SK-N-SH (cell line): ENCODE data around the gene CYB5D1. TPM values are rescaled to one million over a fixed set of nuclear protein-coding genes. Genes with fewer than 3 reads are reported as not detected.
A peak's percentile ranks its signal among the peaks of the same experiment; 100 is the strongest.

Source experiments
- CTCF ChIA-PET: fragments of 300-600, 350-600 bp; formaldehyde crosslinking; extraction: SDS; loops from one replicate; lab custom pipeline; 2021; lab: Yijun Ruan, JAX
- POLR2A ChIA-PET: fragments of 350-600 bp; sonication (Branson Sonifier 250); formaldehyde crosslinking; extraction: SDS; loops from one replicate; lab custom pipeline; 2020; ENCODE audit warnings: antibody characterized with exemption, inconsistent platforms; lab: Yijun Ruan, JAX
- DNase-seq: peaks from one replicate; pipeline ENCODE4 v3.0.0; 2012
- H2AFZ ChIP-seq: fragments of 200-600 bp; sonication (generic); 2 replicates; pipeline ENCODE4 v1.8.1; 2016; ENCODE audit warnings: antibody characterized with exemption, mild to moderate bottlenecking, low read depth
- H3F3A ChIP-seq: fragments of 200-600 bp; sonication (generic); replicated peaks from 2 replicates; pipeline ENCODE3; 2016; ENCODE audit warnings: antibody characterized with exemption, mild to moderate bottlenecking; ENCODE audit not compliant: insufficient read depth
- H3K27ac ChIP-seq, 2 experiments: fragments of 200-500 bp in 1 of 2; fragments of 200-600 bp in 1 of 2; sonication (Bioruptor generic) in 1 of 2; sonication (generic), shearing (Covaris generic) in 1 of 2; 2 replicates each; pipeline versions ENCODE4 v1.5.1 to v1.6.1; 2014 to 2016; ENCODE audit warnings: low read depth in 2 of 2, inconsistent platforms in 1 of 2, low read length in 1 of 2, mild to moderate bottlenecking in 1 of 2, mixed read lengths in 1 of 2
- H3K27me3 ChIP-seq: fragments of 200-600 bp; sonication (generic), shearing (Covaris generic); 2 replicates; pipeline ENCODE4 v1.6.1; 2016; ENCODE audit warnings: mixed run types; ENCODE audit not compliant: insufficient read depth
- H3K36me3 ChIP-seq, 2 experiments: fragments of 200-500 bp in 1 of 2; fragments of 200-600 bp in 1 of 2; sonication (Bioruptor generic) in 1 of 2; sonication (generic) in 1 of 2; replicated peaks in 1 of 2; 2 replicates each; pipeline versions ENCODE3 to v1.5.1; 2014 to 2016; ENCODE audit warnings: low read length in 1 of 2, mild to moderate bottlenecking in 1 of 2; ENCODE audit not compliant: insufficient read depth in 2 of 2, control insufficient read depth in 1 of 2
- H3K4me1 ChIP-seq, 2 experiments: fragments of 200-500 bp in 1 of 2; fragments of 200-600 bp in 1 of 2; sonication (Bioruptor generic) in 1 of 2; sonication (generic), shearing (Covaris generic) in 1 of 2; 2 replicates each; pipeline versions ENCODE4 v1.5.1 to v1.6.1; 2014 to 2016; ENCODE audit warnings: low read depth in 1 of 2, low read length in 1 of 2, mixed run types in 1 of 2; ENCODE audit not compliant: insufficient read depth in 2 of 2, control insufficient read depth in 1 of 2
- H3K4me2 ChIP-seq: fragments of 200-600 bp; sonication (generic), shearing (Covaris generic); 2 replicates; pipeline ENCODE4 v1.6.1; 2017; ENCODE audit warnings: mixed run types
- H3K4me3 ChIP-seq, 2 experiments: fragments of 200-500 bp in 1 of 2; fragments of 200-600 bp in 1 of 2; sonication (Bioruptor generic) in 1 of 2; sonication (generic), shearing (Covaris generic) in 1 of 2; 2 replicates each; pipeline versions ENCODE4 v1.5.1 to v1.8.1; 2014 to 2016; ENCODE audit warnings: low read depth in 2 of 2, inconsistent platforms in 1 of 2, low read length in 1 of 2, mild to moderate bottlenecking in 1 of 2, mixed read lengths in 1 of 2, moderate library complexity in 1 of 2
- H3K79me2 ChIP-seq: fragments of 200-600 bp; sonication (generic); 2 replicates; pipeline ENCODE4 v1.8.1; 2017; ENCODE audit warnings: mild to moderate bottlenecking; ENCODE audit not compliant: insufficient read depth
- H3K9ac ChIP-seq: fragments of 200-600 bp; sonication (generic); 2 replicates; pipeline ENCODE4 v1.6.1; 2017; ENCODE audit warnings: mixed run types
- H3K9me2 ChIP-seq: fragments of 200-600 bp; sonication (generic); 2 replicates; pipeline ENCODE4 v1.6.1; 2017; ENCODE audit warnings: mixed run types
- H3K9me3 ChIP-seq: fragments of 200-600 bp; sonication (generic); 2 replicates; pipeline ENCODE4 v1.6.1; 2017; ENCODE audit warnings: mixed run types, mild to moderate bottlenecking, moderate library complexity
- H4K20me1 ChIP-seq: fragments of 200-600 bp; sonication (generic); 2 replicates; pipeline ENCODE4 v1.6.1; 2017; ENCODE audit warnings: mild to moderate bottlenecking, mixed run types; ENCODE audit not compliant: insufficient read depth
- CHD2 ChIP-seq: fragments of 150-350 bp; IDR thresholded peaks from 2 replicates; pipeline ENCODE4 v1.6.1; 2018; ENCODE audit warnings: low read length; ENCODE audit not compliant: partially characterized antibody
- ELF1 ChIP-seq: IDR thresholded peaks from 2 replicates; pipeline ENCODE4 v1.4.0; 2012
- FOSL2 ChIP-seq: IDR thresholded peaks from 2 replicates; pipeline ENCODE4 v1.4.0; 2012; ENCODE audit warnings: low read depth, mild to moderate bottlenecking, moderate library complexity, borderline replicate concordance
- FOXJ3 ChIP-seq: sonication (generic); formaldehyde crosslinking; IDR thresholded peaks from 2 replicates; pipeline ENCODE4 v1.5.1; 2020; ENCODE audit warnings: mild to moderate bottlenecking, missing genetic modification reagents
- FOXM1 ChIP-seq: IDR thresholded peaks from 2 replicates; pipeline ENCODE4 v1.4.0; 2012; ENCODE audit warnings: low read depth, mild to moderate bottlenecking
- GATA2 ChIP-seq: sonication (generic); formaldehyde crosslinking; IDR thresholded peaks from 2 replicates; pipeline ENCODE4 v1.5.0; 2020; ENCODE audit warnings: mild to moderate bottlenecking, missing genetic modification reagents
- IRF3 ChIP-seq: fragments of 150-350 bp; IDR thresholded peaks from 2 replicates; pipeline ENCODE4 v1.6.1; 2016; ENCODE audit warnings: mild to moderate bottlenecking, low read depth, low read length
- JUND ChIP-seq: IDR thresholded peaks from 2 replicates; pipeline ENCODE4 v1.4.0; 2012
- MEF2A ChIP-seq: IDR thresholded peaks from 2 replicates; pipeline ENCODE4 v1.4.0; 2012; ENCODE audit warnings: low read depth, borderline replicate concordance
- NFIC ChIP-seq: IDR thresholded peaks from 2 replicates; pipeline ENCODE4 v1.4.0; 2012; ENCODE audit warnings: borderline replicate concordance
- POLR2AphosphoS5 ChIP-seq: IDR thresholded peaks from 2 replicates; pipeline ENCODE4 v1.6.1; 2012; ENCODE audit warnings: low read depth, low read length
- RCOR1 ChIP-seq: fragments of 150-350 bp; IDR thresholded peaks from 2 replicates; pipeline ENCODE4 v1.6.1; 2017; ENCODE audit warnings: antibody characterized with exemption, low read length
- RFX5 ChIP-seq: IDR thresholded peaks from 2 replicates; pipeline ENCODE4 v1.6.1; 2012; ENCODE audit warnings: mild to moderate bottlenecking, improper control_type of control experiment, low read length
- RXRA ChIP-seq: IDR thresholded peaks from 2 replicates; pipeline ENCODE4 v1.4.0; 2012; ENCODE audit warnings: low read depth, mild to moderate bottlenecking, borderline replicate concordance
- SMC3 ChIP-seq: IDR thresholded peaks from 2 replicates; pipeline ENCODE4 v1.6.1; 2012; ENCODE audit warnings: low read depth, low read length, improper control_type of control experiment
- TAF1 ChIP-seq: IDR thresholded peaks from 2 replicates; pipeline ENCODE4 v1.6.1; 2012; ENCODE audit warnings: low read depth, mild to moderate bottlenecking, low read length, moderate library complexity, borderline replicate concordance
- TEAD4 ChIP-seq: IDR thresholded peaks from 2 replicates; pipeline ENCODE4 v1.4.0; 2012; ENCODE audit warnings: mild to moderate bottlenecking, borderline replicate concordance; ENCODE audit not compliant: insufficient read depth
- USF1 ChIP-seq: IDR thresholded peaks from 2 replicates; pipeline ENCODE4 v1.4.0; 2012; ENCODE audit warnings: low read depth, borderline replicate concordance
- WGBS: methylation state at CpG from one replicate; pipeline ENCODE4 v1.1.6; 2017; ENCODE audit warnings: low lambda C conversion rate; 5-methylcytosine and 5-hydroxymethylcytosine counted together
- polyA plus RNA-seq, 3 experiments: library from polyadenylated mRNA; depleted of rRNA; stranded (reverse); fragments of >200 nt; gene quantifications; 2 replicates each; pipeline ENCODE4 v1.2.3, GENCODE V29; 2012
- TF ChIP-seq, protein P1 (sequence below): IDR thresholded peaks from 2 replicates; pipeline ENCODE4; 2012

Gene CYB5D1
- polyA plus RNA-seq, 1 of the 3 experiments (the other 2 are of a cell fraction): 8.8 TPM

GRCh38 chr17:7835814-7836595, 21.8 kb upstream of the CYB5D1 start:
- CTCF ChIA-PET: interaction anchor here (0.6 to 6.5 kb wide), 17 partner anchors 8 to 154 kb away, joined by 3 to 79 read pairs (median 7); partner anchors contain the start of genes CYB5D1, DNAH2, NAA38 and TMEM88
- Histone ChIP-seq H3K9me3 (no peaks in the 10 kb centered on the region), H3K4me2 (peak overlapping the region; percentile 99), H4K20me1 (peaks cover 26% of the 10 kb centered on the region), H3K79me2 (peaks cover 41% of the 10 kb centered on the region), H3K4me3 (peak overlapping the region; percentile 90 to 97), H3K27ac (peak overlapping the region; percentile 98 to 99), H2AFZ (peak overlapping the region; percentile 63; the same call in 1 of the 2 replicates), H3K9ac (peak overlapping the region; percentile 99), H3K4me1 (peaks cover 30 to 35% of the 10 kb centered on the region in 2 experiments), H3K9me2 (no peaks in the 10 kb centered on the region), H3K36me3 (peaks cover 5 to 14% of the 10 kb centered on the region in 2 experiments), H3K27me3 (no peaks in the 10 kb centered on the region), H3F3A (peaks cover 33% of the 10 kb centered on the region)
- POLR2A ChIA-PET: interaction anchor here (0.7 to 3.2 kb wide), 8 partner anchors 9 to 287 kb away, joined by 3 to 19 read pairs (median 4); partner anchors contain the start of genes CHD3, CYB5D1, NAA38 and TNFSF12
- DNase-seq: peak; percentile 55
- WGBS: under 1% methylated on average over 47 of the region's 61 CpGs
- TF ChIP-seq FOXM1 (no peak), TAF1 (peak; percentile 52; the same call in 1 of the 2 replicates), NFIC (no peak), JUND (no peak), RXRA (peak; percentile 63; the same call in 1 of the 2 replicates), POLR2AphosphoS5 (peak; percentile 61; the same call in 1 of the 2 replicates), IRF3 (no peak), ELF1 (no peak)
- TF ChIP-seq, protein P1, sequence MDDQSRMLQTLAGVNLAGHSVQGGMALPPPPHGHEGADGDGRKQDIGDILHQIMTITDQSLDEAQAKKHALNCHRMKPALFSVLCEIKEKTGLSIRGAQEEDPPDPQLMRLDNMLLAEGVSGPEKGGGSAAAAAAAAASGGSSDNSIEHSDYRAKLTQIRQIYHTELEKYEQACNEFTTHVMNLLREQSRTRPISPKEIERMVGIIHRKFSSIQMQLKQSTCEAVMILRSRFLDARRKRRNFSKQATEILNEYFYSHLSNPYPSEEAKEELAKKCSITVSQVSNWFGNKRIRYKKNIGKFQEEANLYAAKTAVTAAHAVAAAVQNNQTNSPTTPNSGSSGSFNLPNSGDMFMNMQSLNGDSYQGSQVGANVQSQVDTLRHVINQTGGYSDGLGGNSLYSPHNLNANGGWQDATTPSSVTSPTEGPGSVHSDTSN: no peak

DNA sequence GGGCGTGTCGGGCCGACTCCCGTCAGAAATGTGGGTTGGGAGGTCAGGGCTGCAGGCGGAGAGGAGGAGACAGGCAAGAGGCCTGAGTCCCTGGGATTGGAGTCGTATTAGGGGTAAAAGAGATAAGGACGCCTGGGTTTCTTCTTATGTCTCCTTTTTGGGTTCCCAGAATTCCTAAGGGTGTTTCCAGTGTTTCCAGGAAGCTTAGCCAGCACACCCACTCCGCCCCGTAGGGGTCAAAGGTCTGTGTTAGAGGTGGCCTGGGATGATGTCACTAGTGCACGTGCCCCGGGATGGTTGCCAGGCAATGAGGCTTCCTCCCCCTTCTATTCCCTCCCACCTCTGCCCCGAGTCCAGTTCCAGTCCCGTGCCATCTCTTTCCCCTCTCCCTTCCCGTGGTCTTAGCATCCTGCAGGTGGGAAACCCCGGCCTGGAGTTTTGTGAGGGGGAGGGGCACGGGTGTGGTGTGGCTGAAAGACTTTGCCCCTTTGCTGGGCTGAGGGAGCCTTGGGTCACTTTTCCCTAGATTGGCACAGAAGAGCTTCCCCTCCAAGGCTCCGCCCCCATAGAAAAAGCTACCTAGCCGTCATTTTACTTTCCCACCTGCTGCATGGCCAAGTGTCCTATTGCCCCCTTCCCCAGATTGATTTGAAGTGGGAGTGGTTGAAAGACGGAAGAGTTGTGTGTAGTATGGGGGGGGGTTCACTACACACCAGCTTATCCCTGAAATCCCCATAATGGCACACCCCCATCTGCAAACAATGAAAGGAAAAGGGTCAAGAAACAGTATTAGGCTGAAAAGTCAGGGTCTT, 21.0 kb upstream of the CYB5D1 start:
- no peaks in the 10 kb centered on the region for H3K9me2 ChIP-seq
- H3K9me3 ChIP-seq: no peaks in the 10 kb centered on the region
- peaks cover 32 to 40% of the 10 kb centered on the region in 2 experiments for H3K4me1 ChIP-seq
- H3K27ac ChIP-seq: peak overlapping the region; percentile 98 to 99
- H3F3A ChIP-seq: peaks cover 39% of the 10 kb centered on the region
- peak overlapping the region; percentile 99 for H3K9ac ChIP-seq
- H2AFZ ChIP-seq: peak overlapping the region; percentile 63; the same call in 1 of the 2 replicates
- peak; percentile 85 for DNase-seq
- no peaks in the 10 kb centered on the region for H3K27me3 ChIP-seq
- under 1% methylated on average over 18 of the region's 19 CpGs for WGBS
- H4K20me1 ChIP-seq: peaks cover 31% of the 10 kb centered on the region
- POLR2A ChIA-PET: interaction anchor here (0.9 to 3.1 kb wide), 6 partner anchors 8 to 120 kb away, joined by 3 to 17 read pairs (median 4); partner anchors contain the start of genes CYB5D1, DNAH2 and NAA38
- H3K36me3 ChIP-seq: peaks cover 5 to 14% of the 10 kb centered on the region in 2 experiments
- CTCF ChIA-PET: interaction anchor here (0.6 to 6.5 kb wide), 17 partner anchors 8 to 439 kb away, joined by 3 to 58 read pairs (median 5); partner anchors contain the start of genes CYB5D1, DNAH2, NAA38 and TMEM88
- H3K4me3 ChIP-seq: peak overlapping the region; percentile 90 to 97
- peak overlapping the region; percentile 99 for H3K4me2 ChIP-seq
- peaks cover 45% of the 10 kb centered on the region for H3K79me2 ChIP-seq
- peak; percentile 31; the same call in 1 of the 2 replicates for TF ChIP-seq FOSL2
- 0 out of 2 replicates have a peak, but pooled peaks have one; percentile 31 for TF ChIP-seq FOXJ3 (CRISPR knock-in tag)
- no peak for TF ChIP-seq GATA2 (CRISPR knock-in tag)
- peak; percentile 98 for TF ChIP-seq JUND
- TF ChIP-seq FOXM1: no peak
- TF ChIP-seq CHD2: peak; percentile 97
- TF ChIP-seq MEF2A: 0 out of 2 replicates have a peak, but pooled peaks have one; percentile 37
- TF ChIP-seq USF1: peak; percentile 85
- TF ChIP-seq RCOR1: peak; percentile 84; the same call in 1 of the 2 replicates
- TF ChIP-seq SMC3: peak; percentile 26; the same call in 1 of the 2 replicates
- TF ChIP-seq TEAD4: no peak
- TF ChIP-seq RFX5: peak; percentile 90
- peak; percentile 80; the same call in 1 of the 2 replicates for TF ChIP-seq RXRA
